KOPT-K1 (cell line): ENCODE results near the gene CSRNP2.
"Not testable (repeated sequence)": the region's sequence is repeated elsewhere in the genome, so short reads cannot be mapped to it uniquely, and the experiment has no call there.

ENCODE experiments used
- H3K27ac ChIP-seq: fragments of 200-600 bp; sonication (generic); 2 replicates; pipeline ENCODE4 v1.5.1; 2016; ENCODE audit warnings: antibody characterized with exemption, mild to moderate bottlenecking, low read depth, low read length; ENCODE audit not compliant: poor library complexity, severe bottlenecking
- H3K36me3 ChIP-seq: fragments of 200-600 bp; sonication (generic); 2 replicates; pipeline ENCODE4 v1.5.1; 2017; ENCODE audit warnings: antibody characterized with exemption, mild to moderate bottlenecking, low read length, moderate library complexity; ENCODE audit not compliant: insufficient read depth
- H3K9me3 ChIP-seq: fragments of 200-600 bp; sonication (generic); 2 replicates; pipeline ENCODE4 v1.5.1; 2017; ENCODE audit warnings: antibody characterized with exemption, low read length, mild to moderate bottlenecking; ENCODE audit not compliant: insufficient read depth, poor library complexity, severe bottlenecking

The CSRNP2 gene

GRCh38 chr12:51087818-51088217, 4.4 kb upstream of the CSRNP2 start:
- H3K9me3 ChIP-seq, result no peaks in the 10 kb centered on the region
- no peak overlapping the region for H3K27ac ChIP-seq
- peaks cover 28% of the 10 kb centered on the region for H3K36me3 ChIP-seq

- H3K36me3 ChIP-seq, result peaks cover 19% of the 10 kb centered on the region
- H3K9me3 ChIP-seq, result no peaks in the 10 kb centered on the region
- H3K27ac ChIP-seq, result no peak overlapping the region
Measured at GRCh38 chr12:51086933-51087332, 3.5 kb upstream of the CSRNP2 start.

- Histone ChIP-seq H3K27ac (no peak overlapping the region), H3K9me3 (no peaks in the 10 kb centered on the region), H3K36me3 (peaks cover 9% of the 10 kb centered on the region)
Measured at GRCh38 chr12:51085757-51086156, 2.4 kb upstream of the CSRNP2 start.

GRCh38 chr12:51082561-51083125, 753 bp downstream of the CSRNP2 start:
- H3K27ac ChIP-seq, result peak overlapping the region; percentile 72
- no peaks in the 10 kb centered on the region for H3K9me3 ChIP-seq
- no peaks in the 10 kb centered on the region for H3K36me3 ChIP-seq

GRCh38 chr12:51081421-51081820, 2.0 kb downstream of the CSRNP2 start:
- no peak overlapping the region for H3K27ac ChIP-seq
- H3K36me3 ChIP-seq, result no peaks in the 10 kb centered on the region
- no peaks in the 10 kb centered on the region for H3K9me3 ChIP-seq

- Histone ChIP-seq H3K9me3 (no peaks in the 10 kb centered on the region), H3K36me3 (no peaks in the 10 kb centered on the region), H3K27ac (no peak overlapping the region)
Measured at GRCh38 chr12:51080136-51080535, 3.3 kb downstream of the CSRNP2 start.

GRCh38 chr12:51078866-51079265, 4.5 kb downstream of the CSRNP2 start:
- H3K9me3 ChIP-seq, H3K27ac ChIP-seq, H3K36me3 ChIP-seq: not testable (repeated sequence)

- Histone ChIP-seq H3K36me3 (peaks cover 11% of the 10 kb centered on the region), H3K27ac (peak overlapping the region; percentile 20)
- not testable (repeated sequence) for H3K9me3 ChIP-seq
Measured at GRCh38 chr12:51078346-51078745, 5.0 kb downstream of the CSRNP2 start.

- peaks cover 15% of the 10 kb centered on the region for H3K36me3 ChIP-seq
- H3K27ac ChIP-seq, result peak overlapping the region; percentile 20
- H3K9me3 ChIP-seq, result no peaks in the 10 kb centered on the region
Measured at GRCh38 chr12:51077930-51078329, 5.5 kb downstream of the CSRNP2 start.

- Histone ChIP-seq H3K27ac (peak overlapping the region; percentile 48), H3K36me3 (peaks cover 30% of the 10 kb centered on the region), H3K9me3 (no peaks in the 10 kb centered on the region)
Measured at GRCh38 chr12:51076236-51076930, 7.0 kb downstream of the CSRNP2 start.

- H3K36me3 ChIP-seq, result peaks cover 39% of the 10 kb centered on the region
- H3K9me3 ChIP-seq, result no peaks in the 10 kb centered on the region
- no peak overlapping the region for H3K27ac ChIP-seq
Measured at GRCh38 chr12:51075390-51075789, 8.0 kb downstream of the CSRNP2 start.

- Histone ChIP-seq H3K9me3 (no peaks in the 10 kb centered on the region), H3K36me3 (peaks cover 70% of the 10 kb centered on the region), H3K27ac (no peak overlapping the region)
Measured at GRCh38 chr12:51071663-51072062, 11.7 kb downstream of the CSRNP2 start.

- H3K27ac ChIP-seq, result no peak overlapping the region
- peaks cover 86% of the 10 kb centered on the region for H3K36me3 ChIP-seq
Measured at GRCh38 chr12:51070004-51070403, 13.4 kb downstream of the CSRNP2 start.

GRCh38 chr12:51067771-51068170, 15.6 kb downstream of the CSRNP2 start:
- H3K9me3 ChIP-seq, result no peaks in the 10 kb centered on the region
- no peak overlapping the region for H3K27ac ChIP-seq
- H3K36me3 ChIP-seq, result peaks cover 91% of the 10 kb centered on the region

More at GRCh38 chr12:51070004-51070403, 13.4 kb downstream of the CSRNP2 start:
- no peaks in the 10 kb centered on the region for H3K9me3 ChIP-seq

GRCh38 chr12:51067229-51067628, 16.2 kb downstream of the CSRNP2 start:
- Histone ChIP-seq H3K36me3 (peaks cover 93% of the 10 kb centered on the region), H3K27ac (no peak overlapping the region), H3K9me3 (no peaks in the 10 kb centered on the region)

GRCh38 chr12:51065530-51065929, 17.9 kb downstream of the CSRNP2 start:
- H3K27ac ChIP-seq, result no peak overlapping the region
- H3K9me3 ChIP-seq, result no peaks in the 10 kb centered on the region
- H3K36me3 ChIP-seq, result peaks cover 93% of the 10 kb centered on the region
